Liver (tissue), 3 donors: Measurements from ENCODE around the gene HNRNPC.

Source experiments
- CTCF ChIP-seq: fragments of 150-350 bp; IDR thresholded peaks from 2 replicates; pipeline ENCODE4 v1.5.1; 2017; ENCODE audit warnings: improper control_type of control experiment, low read depth, low read length; ENCODE audit not compliant: missing input control
- EGR1 ChIP-seq, 2 donors: IDR thresholded peaks; 2 replicates each; pipeline ENCODE4 v1.6.1; 2016 to 2018; ENCODE audit warnings: antibody characterized with exemption in 2 of 2, low read depth in 2 of 2
- NR2F2 ChIP-seq: IDR thresholded peaks from 2 replicates; pipeline ENCODE4 v1.6.1; 2016; ENCODE audit warnings: antibody characterized with exemption
- RAD21 ChIP-seq, 2 donors: IDR thresholded peaks; 2 replicates each; pipeline ENCODE4 v1.6.1; 2016; ENCODE audit warnings: antibody characterized with exemption in 2 of 2, mild to moderate bottlenecking in 2 of 2
- SP1 ChIP-seq: IDR thresholded peaks from 2 replicates; pipeline ENCODE4 v1.6.1; 2018; ENCODE audit warnings: antibody characterized with exemption, mild to moderate bottlenecking
- TAF1 ChIP-seq: conservative IDR thresholded peaks from 2 replicates; pipeline ENCODE4 v1.6.1; 2016; ENCODE audit warnings: antibody characterized with exemption, mild to moderate bottlenecking
- YY1 ChIP-seq: IDR thresholded peaks from 2 replicates; pipeline ENCODE4 v1.6.1; 2016; ENCODE audit warnings: antibody characterized with exemption, mild to moderate bottlenecking
- TF ChIP-seq, protein P1 (sequence below): IDR thresholded peaks from 2 replicates; pipeline ENCODE4 v1.6.1; 2016; ENCODE audit warnings: antibody characterized with exemption, mild to moderate bottlenecking
- TF ChIP-seq, protein P2 (sequence below): IDR thresholded peaks from 2 replicates; pipeline ENCODE4 v1.6.1; 2016; ENCODE audit warnings: antibody characterized with exemption
- donor health status: healthy.
- donor health status: healthy.

GRCh38 chr14:21219120-21219519 lies 50.1 kb downstream of the HNRNPC start:
- TF ChIP-seq NR2F2 (no peak), CTCF (no peak), TAF1 (no peak), YY1 (no peak), SP1 (no peak), RAD21 (IDR thresholded peaks at IDR 0.05) (no peak), EGR1 (IDR thresholded peaks at IDR 0.05; ENCODE audit: low read depth in 2 of 2) (no peak)
- TF ChIP-seq, protein P1, sequence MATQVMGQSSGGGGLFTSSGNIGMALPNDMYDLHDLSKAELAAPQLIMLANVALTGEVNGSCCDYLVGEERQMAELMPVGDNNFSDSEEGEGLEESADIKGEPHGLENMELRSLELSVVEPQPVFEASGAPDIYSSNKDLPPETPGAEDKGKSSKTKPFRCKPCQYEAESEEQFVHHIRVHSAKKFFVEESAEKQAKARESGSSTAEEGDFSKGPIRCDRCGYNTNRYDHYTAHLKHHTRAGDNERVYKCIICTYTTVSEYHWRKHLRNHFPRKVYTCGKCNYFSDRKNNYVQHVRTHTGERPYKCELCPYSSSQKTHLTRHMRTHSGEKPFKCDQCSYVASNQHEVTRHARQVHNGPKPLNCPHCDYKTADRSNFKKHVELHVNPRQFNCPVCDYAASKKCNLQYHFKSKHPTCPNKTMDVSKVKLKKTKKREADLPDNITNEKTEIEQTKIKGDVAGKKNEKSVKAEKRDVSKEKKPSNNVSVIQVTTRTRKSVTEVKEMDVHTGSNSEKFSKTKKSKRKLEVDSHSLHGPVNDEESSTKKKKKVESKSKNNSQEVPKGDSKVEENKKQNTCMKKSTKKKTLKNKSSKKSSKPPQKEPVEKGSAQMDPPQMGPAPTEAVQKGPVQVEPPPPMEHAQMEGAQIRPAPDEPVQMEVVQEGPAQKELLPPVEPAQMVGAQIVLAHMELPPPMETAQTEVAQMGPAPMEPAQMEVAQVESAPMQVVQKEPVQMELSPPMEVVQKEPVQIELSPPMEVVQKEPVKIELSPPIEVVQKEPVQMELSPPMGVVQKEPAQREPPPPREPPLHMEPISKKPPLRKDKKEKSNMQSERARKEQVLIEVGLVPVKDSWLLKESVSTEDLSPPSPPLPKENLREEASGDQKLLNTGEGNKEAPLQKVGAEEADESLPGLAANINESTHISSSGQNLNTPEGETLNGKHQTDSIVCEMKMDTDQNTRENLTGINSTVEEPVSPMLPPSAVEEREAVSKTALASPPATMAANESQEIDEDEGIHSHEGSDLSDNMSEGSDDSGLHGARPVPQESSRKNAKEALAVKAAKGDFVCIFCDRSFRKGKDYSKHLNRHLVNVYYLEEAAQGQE: no peak
- TF ChIP-seq, protein P2, sequence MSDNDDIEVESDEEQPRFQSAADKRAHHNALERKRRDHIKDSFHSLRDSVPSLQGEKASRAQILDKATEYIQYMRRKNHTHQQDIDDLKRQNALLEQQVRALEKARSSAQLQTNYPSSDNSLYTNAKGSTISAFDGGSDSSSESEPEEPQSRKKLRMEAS: no peak
